ENCODE measurements around the gene P3H2.
A peak's percentile ranks its signal among the peaks of the same experiment; 100 is the strongest.

The P3H2 gene

DNA sequence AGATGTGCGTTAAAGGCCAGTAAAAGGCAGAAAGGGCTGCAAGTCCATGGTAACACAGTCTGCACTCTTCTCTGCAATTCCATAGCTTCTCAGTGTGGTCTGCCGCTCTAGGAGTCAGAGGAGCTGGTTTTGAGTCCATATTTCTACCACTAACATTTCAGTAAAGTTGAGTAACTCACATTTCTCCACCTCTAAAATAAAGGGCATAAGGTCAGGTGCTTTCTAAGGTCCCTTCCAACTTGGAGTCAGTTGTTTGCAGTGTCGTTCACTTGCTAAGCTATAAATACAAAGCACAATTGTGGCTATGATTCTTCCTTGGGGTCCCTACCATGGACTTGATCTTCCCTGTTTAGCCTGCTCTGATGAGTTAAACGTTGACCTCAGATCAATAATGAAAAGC, 171.1 kb downstream of the P3H2 start:
- TF ChIP-seq, protein P1, sequence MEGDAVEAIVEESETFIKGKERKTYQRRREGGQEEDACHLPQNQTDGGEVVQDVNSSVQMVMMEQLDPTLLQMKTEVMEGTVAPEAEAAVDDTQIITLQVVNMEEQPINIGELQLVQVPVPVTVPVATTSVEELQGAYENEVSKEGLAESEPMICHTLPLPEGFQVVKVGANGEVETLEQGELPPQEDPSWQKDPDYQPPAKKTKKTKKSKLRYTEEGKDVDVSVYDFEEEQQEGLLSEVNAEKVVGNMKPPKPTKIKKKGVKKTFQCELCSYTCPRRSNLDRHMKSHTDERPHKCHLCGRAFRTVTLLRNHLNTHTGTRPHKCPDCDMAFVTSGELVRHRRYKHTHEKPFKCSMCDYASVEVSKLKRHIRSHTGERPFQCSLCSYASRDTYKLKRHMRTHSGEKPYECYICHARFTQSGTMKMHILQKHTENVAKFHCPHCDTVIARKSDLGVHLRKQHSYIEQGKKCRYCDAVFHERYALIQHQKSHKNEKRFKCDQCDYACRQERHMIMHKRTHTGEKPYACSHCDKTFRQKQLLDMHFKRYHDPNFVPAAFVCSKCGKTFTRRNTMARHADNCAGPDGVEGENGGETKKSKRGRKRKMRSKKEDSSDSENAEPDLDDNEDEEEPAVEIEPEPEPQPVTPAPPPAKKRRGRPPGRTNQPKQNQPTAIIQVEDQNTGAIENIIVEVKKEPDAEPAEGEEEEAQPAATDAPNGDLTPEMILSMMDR (conservative IDR thresholded peaks at IDR 0.05; ENCODE audit: control insufficient read depth, insufficient read depth, low read depth, low read length) = no peak
- no peak overlapping the region for H3K4me3 ChIP-seq (ENCODE audit: control insufficient read depth, low read depth, low read length)
- no peak for DNase-seq (ENCODE audit: low read depth)

DNA sequence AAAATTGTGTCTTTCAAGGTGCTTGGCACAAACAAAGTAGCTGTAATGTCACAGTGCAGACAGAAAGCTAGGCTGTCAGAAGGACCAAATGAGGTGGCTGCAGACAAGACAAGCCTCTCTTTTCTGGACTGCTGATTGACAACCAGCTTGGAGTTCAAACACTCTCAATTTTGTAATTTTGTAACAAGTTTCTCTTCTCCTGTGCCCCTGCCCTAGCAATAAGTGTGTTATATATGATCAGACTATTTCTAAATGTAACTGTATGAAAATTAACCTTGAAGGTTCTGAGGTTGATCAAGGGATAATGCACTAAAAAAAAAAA, 172.0 kb downstream of the P3H2 start:
- TF ChIP-seq, protein P1 (conservative IDR thresholded peaks at IDR 0.05; ENCODE audit: control insufficient read depth, insufficient read depth, low read depth, low read length) = no peak
- DNase-seq (ENCODE audit: low read depth) = no peak
- H3K4me3 ChIP-seq (ENCODE audit: control insufficient read depth, low read depth, low read length) = no peak overlapping the region

DNA sequence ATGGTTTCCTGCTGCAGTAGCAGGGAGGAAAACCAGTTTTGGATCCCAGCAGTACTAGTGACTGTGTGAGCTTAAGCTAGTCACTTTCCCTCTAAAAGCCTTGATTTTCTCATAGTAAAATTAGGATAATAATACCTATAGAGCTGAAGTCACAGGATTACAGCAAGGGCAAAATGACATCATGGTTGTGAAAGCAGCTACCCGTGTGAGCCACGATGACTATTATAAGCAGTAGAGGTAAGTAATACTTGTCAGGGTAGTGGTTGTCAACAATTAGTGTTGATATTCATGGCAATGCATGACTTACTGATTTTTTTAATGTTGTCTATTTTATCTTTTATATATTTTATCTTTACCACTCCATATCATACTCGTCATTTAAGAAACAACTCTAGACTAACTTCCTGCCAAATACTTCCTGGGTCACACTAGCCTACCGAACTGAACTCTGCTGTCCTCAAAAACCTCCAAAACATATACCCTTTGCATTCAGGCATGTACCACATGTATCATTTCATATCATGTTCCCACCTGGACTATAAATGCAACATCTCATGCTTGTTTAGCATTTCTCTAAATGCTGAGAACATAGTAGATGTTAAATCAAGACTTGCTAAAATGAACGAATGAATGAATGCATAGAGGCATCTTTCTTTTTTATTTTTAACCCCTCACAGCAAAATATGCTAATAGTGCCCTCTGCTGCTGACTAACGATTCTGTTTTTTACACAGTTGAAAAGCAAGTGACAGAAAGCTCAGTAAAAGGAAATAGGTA, 172.6 kb downstream of the P3H2 start:
- DNase-seq (ENCODE audit: low read depth) = peak; percentile 43
- no peak overlapping the region for H3K4me3 ChIP-seq (ENCODE audit: control insufficient read depth, low read depth, low read length)
- TF ChIP-seq, protein P1 (conservative IDR thresholded peaks at IDR 0.05; ENCODE audit: control insufficient read depth, insufficient read depth, low read depth, low read length) = peak; percentile 68

GRCh38 chr3:189947068-189947467, 173.6 kb downstream of the P3H2 start:
- no peak for DNase-seq (ENCODE audit: low read depth)
- TF ChIP-seq, protein P1 (conservative IDR thresholded peaks at IDR 0.05; ENCODE audit: control insufficient read depth, insufficient read depth, low read depth, low read length) = no peak
- no peak overlapping the region for H3K4me3 ChIP-seq (ENCODE audit: control insufficient read depth, low read depth, low read length)

GRCh38 chr3:189945935-189946709, 174.6 kb downstream of the P3H2 start:
- no peak for DNase-seq (ENCODE audit: low read depth)
- TF ChIP-seq, protein P1 (conservative IDR thresholded peaks at IDR 0.05; ENCODE audit: control insufficient read depth, insufficient read depth, low read depth, low read length) = no peak

DNA sequence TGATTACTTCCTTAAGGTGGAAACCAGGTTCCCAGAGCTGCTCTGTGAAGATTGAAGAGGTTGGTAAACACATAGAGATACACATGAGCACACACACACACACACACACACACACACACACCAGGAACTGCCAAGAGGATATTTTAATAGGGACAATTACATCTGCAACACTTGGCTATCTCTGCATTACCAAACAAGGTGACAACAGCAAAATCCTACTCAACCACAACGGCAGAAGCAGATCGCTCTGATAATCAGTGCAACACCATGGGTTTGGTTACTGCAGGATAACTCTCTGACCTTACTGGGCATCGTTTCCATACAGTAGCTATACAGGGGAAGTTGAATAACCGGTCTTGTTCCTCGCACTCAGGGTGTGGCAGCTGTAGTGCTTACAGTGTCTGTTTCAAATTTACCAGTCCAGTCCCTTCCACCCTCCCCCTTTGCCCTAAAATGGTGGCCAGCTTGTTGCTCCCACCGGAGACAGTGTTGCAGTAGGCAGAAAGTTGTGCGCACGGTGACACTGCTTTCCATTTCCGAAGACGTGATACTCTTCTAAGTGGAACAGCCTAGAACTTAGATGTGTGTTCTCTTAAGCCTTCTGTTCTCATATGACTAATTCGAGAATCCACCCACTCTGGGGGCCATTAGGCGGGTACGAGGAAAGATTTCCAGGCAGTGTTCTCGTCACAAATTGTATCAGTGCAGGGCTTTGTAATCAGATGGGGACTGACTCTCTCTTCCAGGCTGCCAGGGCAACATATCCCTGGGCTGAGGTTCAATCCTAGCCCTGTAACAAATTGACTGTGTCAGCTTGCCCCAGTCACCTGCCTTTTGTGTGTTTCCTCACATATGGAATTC, 176.2 kb downstream of the P3H2 start:
- DNase-seq (ENCODE audit: low read depth) = no peak
- TF ChIP-seq, protein P1 (conservative IDR thresholded peaks at IDR 0.05; ENCODE audit: control insufficient read depth, insufficient read depth, low read depth, low read length) = no peak
- no peak overlapping the region for H3K4me3 ChIP-seq (ENCODE audit: control insufficient read depth, low read depth, low read length)

More at GRCh38 chr3:189945935-189946709, 174.6 kb downstream of the P3H2 start:
- H3K4me3 ChIP-seq (ENCODE audit: control insufficient read depth, low read depth, low read length) = no peak overlapping the region

Measured in fibroblast of mammary gland (primary cell).